Hematopoietic multipotent progenitor cell treated with erythropoietin and hydrocortisone succinate and interleukin-3 and kit ligand, for 15 days (in vitro differentiated cells): ENCODE data around the gene PPIL4.

ENCODE experiments used
- DNase-seq: peaks from one replicate; pipeline ENCODE4 v3.0.0-alpha.2; 2015; ENCODE audit warnings: low spot score

Gene PPIL4

GRCh38 chr6:149545754-149546471, at the start of gene PPIL4:
Gene PPIL4 (minus strand): TSS chr6:149546043. CDS start chr6:149546005, 38 bp downstream.
- DNase-seq: peak; percentile 95

GRCh38 chr6:149593408-149593807, 47.6 kb upstream of the PPIL4 start:
- no peak for DNase-seq

- DNase-seq: no peak
These were observed 47.1 kb upstream of the PPIL4 start for GRCh38 chr6:149592983-149593382.

DNA sequence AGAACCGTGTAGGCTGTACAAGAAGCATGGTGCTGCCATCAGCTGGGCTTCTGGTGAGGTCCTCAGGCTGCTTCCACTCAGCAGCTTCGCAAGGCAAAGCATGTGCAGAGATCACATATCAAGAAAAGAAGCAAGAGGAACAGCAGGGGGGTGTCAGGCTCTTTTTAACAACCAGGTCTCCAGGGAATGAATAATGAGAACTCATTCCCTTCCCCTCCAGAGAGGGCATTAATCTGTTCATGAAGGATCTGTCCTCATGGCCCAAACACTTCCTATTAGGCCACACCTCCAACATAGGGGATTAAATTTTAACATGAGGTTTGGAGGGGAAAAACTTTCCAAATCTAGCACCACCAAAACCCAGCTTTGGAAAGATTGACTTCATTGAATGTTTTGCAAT, 40.3 kb upstream of the PPIL4 start:
- DNase-seq: no peak

- no peak for DNase-seq
These were observed 35.5 kb upstream of the PPIL4 start for GRCh38 chr6:149581349-149581748.

DNA sequence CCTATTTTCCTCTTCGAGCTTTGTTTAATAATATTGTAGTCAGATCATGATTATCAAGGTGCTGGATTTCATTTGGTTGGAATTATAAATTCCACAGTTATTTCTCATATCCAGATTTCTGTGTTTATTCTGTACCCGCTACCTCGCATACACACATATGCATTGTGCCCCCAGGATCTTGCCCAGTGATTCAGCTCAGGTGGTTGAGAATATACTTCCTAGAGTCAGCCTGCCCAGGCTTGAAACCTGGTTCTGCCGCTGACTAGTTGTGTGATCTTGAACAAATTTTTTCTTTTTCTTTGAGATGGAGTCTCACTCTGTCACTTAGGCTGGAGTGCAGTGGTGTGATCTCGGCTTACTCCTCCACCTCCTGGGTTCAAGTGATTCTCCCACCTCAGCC, 35.0 kb upstream of the PPIL4 start:
- no peak for DNase-seq

DNA sequence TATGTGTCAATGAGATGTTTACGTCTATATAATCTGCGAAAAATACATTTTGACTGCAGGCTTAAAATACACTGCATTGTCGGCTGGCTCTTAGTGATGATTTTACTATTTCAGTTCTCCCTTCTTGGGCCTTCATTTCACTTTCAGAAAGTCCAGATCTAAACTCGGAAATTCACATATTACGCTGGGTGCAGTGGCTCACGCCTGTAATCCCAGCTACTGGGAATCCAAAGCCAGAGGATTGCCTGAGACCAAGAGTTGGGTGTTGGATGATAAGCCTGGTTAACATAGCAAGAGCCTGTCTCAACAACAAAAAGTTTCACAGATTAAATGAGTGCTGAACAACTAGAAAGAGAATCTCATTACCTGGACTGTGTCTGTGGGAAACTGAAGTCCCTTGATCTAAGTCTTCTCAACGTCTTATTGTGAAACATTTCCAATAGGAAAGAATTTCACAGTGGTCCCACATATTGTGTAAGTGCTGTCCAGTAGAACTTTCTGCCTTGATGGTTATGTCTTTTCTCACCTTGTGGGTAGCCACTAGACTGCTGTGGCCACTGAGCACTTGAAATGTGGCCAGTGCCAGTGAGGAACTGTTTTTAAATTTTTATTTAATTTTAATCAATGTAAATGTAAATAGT, 22.2 kb upstream of the PPIL4 start:
- no peak for DNase-seq

DNA sequence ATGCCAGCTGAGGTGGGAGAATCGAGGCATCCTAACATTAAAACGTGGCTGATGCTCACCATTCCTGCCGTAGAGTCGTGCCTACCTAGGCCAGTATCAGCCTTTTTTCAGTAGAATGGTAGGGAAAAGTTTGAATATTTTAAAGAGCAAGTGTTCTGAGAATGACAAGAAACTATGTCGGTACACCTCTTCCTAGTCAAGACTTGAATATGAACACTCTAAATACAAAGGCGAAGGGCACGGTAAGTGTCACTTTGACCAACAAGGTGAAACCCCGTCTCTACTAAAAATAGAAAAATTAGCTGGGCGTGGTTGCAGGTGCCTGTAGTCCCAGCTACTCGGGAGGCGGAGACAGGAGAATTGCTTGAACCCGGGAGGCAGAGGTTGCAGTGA, 21.3 kb upstream of the PPIL4 start:
- no peak for DNase-seq

DNA sequence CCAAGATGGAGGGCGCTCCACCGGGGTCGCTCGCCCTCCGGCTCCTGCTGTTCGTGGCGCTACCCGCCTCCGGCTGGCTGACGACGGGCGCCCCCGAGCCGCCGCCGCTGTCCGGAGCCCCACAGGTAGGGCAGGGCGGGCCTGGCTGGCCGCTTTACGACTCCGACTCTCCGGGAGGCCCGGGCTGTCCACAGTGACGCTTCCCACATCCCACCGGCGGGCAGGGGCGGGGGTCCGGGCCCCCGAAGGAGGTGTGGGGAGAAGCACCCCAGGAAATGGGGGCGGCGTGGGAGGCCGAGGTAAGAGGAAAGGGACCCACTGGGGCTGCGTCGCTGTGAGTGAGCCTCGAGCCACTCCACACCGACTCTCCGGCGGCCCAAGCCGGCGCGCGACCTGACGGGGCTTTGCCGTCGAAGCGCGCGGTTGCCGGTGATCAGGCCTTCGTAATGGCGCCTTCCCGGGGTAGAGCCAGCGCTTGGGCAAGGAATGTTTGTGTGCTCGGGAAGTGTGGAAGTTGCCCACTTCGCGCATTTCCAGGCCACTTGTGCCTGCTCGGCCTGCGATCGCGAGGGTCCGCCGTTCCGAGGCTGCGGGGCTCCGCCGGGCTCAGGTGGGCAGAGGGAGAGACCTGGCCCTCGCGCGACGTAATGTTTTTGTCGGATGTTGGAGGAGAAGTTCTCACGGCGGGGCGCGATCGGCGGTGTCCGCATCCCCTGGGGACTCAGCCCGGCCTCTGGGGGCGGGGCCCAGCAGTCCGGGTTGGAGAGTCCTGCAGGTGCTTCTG, 20.8 kb upstream of the PPIL4 start:
- peak; percentile 46 for DNase-seq

DNA sequence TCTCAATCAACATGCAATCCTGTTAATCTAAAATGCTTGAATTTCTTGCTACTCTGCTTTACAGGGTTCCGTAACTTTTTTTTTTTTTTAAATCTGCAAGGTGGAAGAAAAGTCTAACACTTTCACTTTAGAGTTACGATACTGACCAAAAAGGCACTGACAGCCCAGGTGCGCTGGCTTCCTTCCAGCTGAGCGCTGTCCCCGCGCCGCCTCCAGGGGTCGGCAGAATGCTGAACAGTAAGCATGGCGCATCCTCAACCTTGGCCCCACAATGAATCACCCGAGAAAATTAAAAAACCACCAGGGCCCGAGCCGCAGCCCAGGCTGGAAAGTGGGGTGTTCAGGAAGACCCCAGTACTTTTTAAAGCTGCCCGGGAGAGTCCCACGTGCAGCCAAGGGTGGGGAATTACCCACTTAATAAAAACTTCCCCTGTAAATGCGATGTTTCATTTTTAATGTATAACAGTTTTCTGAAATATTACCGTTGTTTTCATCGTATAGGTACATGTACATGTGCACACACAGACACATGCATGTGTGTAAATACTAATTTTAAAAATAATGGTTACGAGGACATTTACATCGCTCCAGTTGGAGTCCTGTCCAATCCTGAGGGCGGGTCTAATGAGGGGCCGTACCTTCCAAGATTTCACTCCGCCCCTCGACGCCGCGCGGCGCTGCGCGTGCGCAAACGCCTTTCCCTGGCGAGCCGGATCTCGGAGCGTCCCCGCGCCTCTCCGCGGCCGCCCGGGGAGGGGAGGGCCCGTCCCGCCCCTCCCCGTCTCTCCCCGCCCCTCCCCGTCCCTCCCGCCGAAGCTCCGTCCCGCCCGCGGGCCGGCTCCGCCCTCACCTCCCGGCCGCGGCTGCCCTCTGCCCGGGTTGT, 19.9 kb upstream of the PPIL4 start, which contains the start of gene GINM1:
TSS of gene GINM1 (plus strand) at position 849 of the 883 bp plus-strand sequence. CDS start 40 bp downstream, outside the sequence.
- peak; percentile 95 for DNase-seq

DNA sequence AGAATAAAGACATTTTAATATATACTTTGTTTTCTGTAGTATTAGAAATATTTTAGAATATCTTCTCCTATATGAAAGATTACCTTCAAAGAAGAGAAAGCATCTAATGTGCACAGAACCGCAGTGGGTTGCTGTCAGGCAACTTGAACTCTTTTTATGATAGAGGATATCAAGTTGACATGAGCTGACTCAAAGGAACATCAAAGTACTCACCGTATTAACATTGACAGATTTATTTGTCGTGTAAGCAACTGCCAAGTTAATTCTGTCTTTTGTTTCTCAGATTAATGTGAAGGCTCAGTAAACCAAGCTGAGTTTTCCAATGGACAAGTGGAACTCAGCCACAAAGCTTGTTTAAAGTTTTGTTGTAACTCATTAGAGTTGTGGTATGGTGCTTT, 18.1 kb upstream of the PPIL4 start:
- no peak for DNase-seq

- DNase-seq: no peak
These were observed 17.5 kb upstream of the PPIL4 start for GRCh38 chr6:149563203-149563927.

DNA sequence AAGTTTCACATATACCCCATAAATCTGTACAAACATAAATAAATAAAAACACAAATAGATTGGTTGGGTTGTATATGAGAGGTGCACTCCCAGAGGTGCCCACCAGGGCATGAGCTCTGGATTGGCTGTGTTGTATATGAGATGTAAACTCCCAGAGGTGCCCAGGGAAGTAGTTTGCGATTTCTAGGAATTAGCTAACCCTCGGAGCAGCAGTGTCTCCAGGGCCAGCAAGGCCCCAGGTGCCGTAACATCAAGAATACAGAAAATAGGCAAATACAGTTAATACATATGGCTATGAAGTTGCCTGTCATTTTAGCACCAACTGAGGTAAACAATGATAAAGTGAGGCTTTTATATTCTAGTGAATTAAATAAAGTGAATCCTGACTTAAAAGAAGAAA, 14.9 kb upstream of the PPIL4 start:
- peak; percentile 18 for DNase-seq

- no peak for DNase-seq
These were observed 13.5 kb upstream of the PPIL4 start for GRCh38 chr6:149559389-149559788.

DNA sequence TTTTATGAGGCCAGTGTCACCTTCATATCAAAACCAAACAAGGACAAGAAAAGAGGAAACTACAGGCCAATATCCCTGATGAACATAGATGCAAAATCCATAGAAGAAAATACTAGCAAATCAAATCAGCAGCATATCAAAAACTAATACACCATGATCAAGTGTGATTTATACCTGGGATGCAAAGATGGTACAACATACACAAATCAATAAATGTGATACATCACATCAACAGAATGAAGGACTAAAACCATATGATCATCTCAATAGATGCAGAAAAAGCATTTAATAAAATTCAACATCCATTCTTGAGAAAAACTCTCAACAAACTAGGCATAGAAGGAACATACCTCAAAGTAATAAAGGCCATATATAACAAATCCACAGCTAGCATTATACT, 12.2 kb upstream of the PPIL4 start:
- DNase-seq: no peak

- DNase-seq: no peak
These were observed 6.1 kb upstream of the PPIL4 start for GRCh38 chr6:149551920-149552319.

DNA sequence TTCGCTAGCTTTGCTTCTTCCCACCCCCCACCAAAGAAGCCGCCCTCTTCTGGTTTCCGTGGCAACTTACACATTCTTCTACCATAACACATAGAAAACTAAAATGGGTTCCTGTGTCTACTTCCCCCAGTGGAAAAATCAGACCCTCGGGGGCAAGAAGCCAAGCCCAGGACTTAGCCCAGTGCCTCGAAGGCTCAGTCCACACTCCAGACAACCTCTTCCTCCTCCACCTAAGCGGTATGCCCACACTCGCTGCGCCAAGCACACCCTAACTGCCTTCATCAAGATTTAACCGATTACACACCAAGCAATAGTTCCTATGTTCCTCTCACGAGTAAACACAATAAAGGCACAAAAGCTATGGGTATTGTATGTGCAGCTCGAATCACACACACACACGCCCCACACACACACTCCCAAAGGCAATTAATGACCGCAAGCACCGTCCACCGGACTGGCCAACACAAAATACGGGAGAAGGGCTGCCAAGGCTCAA, 537 bp downstream of the PPIL4 start:
- peak; percentile 68 for DNase-seq

GRCh38 chr6:149544646-149545257, 1.1 kb downstream of the PPIL4 start:
- DNase-seq: no peak

- no peak for DNase-seq
These were observed 4.7 kb downstream of the PPIL4 start for GRCh38 chr6:149541139-149541538.

DNA sequence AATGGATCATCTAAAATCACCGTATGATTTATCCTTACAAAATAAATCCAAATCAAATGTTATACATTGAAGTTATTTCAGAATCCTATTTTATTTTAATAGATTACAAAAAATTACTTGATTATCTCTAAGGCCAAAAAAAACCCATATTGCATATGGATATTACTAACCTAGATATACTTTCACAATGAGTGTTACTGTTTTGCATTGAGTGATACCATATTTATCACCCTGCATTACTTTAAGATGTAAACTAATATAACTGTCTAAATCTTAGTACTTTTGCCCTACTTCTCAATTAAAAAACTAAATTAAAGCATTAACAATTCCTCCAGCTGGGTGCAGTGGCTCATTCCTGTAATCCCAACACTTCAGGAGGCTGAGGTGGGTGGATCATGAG, 11.1 kb downstream of the PPIL4 start:
- DNase-seq: no peak

DNA sequence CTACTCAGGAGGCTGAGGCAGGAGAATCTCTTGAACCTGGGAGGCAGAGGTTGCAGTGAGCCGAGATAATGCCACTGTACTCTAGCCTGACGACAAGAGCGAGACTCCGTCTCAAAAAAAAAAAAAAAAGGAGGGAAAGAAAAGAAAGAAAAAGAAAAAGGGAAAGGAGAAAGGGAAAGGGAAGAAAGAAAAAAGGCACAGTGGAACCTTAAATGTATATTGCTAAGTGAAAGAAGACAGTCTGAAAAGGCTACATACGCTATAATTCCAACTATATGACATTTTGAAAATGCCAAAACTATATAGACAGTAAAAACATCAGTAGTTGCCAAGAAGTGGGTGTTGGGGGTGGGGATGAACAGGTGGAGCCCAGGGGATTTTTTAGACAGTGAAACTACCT, 16.2 kb downstream of the PPIL4 start:
- DNase-seq: no peak
